Fibroblast of skin of right quadriceps (primary cell): ENCODE measurements around the gene NDC1.

ENCODE experiments used
- DNase-seq: peaks from one replicate; pipeline ENCODE4 v3.0.0-alpha.2; 2013

Gene NDC1

DNA sequence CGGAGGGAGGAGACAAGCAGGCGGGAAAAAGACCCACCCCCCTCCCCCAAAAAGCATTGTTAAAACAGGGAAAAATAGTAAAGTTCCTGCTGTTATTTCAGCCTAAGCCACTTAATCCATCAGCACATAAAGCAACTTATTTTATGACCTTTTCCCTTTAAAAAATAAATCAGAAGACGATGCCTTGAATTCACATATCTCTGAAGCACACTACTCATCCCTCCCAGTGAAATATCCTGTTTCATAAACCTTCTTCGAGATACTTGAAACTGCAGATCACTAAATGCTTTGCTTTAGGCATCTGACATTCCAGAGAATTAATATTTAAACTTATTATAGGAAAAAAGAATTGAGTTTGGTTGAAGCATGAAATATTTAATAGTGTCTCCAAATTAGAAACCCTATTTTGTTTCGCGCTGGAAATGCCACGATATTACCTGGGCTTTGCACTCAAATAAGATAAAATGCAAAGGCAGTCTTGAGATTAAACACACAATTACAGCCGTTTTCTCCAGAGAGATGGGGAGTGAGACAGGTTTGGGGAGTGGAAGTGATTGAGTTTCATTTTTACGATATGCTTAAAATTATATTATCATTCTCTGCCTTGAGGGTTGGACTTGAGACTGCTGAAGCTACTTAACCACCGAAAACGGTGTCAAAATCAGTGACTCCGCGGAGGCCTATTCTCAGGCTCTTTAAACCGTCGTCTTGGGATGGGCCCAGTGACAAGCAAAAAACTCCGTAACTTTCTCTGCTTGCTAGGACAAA, 108.5 kb downstream of the NDC1 start:
- DNase-seq: no peak

DNA sequence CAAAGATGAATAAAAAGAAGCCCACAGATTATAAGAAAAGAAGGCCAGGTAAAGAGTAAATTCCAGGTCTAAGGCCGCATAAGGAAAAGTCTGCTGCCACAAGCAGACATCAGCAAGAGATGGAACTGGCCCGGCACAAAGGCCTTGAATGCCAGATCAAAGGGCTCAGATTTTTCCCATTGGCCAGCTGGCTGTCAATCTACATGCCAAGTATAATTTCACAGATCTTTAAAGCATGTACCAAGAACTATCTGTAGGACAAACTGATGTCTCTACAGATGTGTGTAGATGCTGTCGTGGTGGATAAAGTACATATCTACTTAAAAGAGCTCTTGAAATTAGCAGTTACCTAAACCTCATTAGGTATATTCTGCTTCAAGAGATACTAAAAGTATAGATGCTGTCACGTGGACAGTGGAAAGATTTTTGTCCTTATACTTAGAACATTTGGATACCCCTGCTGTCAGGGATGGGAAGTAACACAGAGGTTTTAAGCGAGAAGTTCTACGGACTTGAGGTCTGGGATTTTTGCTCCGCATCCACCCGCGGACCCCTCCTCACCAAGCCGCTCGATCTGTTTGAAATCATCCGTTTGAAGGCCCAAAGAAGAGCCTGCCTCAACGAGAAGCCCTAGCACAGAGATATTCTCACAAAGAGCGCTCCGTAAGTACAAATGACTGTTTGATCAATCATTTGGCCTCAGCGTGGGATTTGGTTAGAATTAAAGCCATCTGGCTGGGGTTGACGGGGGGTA, 109.2 kb downstream of the NDC1 start:
- DNase-seq: peak; percentile 74

DNA sequence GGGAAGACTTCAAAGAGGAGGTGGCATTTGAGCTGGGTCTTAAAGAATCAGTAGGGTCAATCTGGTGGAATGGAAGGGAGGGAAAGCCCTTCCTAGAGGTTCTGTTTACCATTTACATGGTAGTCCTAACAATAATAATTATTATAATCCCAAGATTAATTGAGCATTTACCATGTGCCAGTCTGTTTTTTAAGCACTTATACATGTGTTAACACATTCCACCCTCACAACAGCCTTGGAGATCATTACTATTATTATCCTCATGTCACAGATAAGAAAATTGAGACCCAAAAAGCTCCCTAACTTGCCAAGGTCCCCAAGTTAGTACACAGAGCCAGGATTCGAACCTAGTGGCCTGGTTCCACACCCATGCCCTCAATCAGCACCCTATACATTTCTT, 109.9 kb downstream of the NDC1 start:
- no peak for DNase-seq

DNA sequence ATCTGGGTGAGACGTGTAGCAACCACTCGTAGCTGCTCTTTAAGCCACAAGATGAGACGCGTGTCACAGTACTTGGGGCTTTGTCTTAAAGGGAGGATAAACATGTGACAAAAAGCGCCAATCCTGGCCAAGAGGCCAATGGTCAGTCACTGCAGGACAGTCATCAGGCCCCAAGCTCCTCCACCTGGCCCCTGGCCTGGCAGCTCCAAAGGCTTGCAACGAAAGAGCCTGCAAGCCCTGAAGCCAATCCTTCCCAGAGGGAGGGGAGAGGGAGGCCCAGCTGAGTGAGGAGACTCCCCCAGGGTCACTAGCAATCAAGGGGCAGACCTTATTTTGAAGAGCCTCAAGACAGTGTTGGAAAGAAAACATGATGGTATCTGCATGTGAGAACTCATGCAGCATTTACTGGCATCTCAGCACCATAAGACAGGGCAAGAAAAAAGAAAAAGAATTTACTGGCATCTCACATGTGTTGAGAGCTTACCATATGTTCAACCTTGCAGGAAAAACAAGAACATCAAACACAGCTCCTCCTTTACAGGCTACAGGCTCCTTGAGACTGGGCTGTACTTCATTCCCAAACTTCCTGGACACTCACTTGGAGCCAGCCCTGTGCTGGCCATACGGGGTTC, 110.5 kb downstream of the NDC1 start:
- DNase-seq: no peak

DNA sequence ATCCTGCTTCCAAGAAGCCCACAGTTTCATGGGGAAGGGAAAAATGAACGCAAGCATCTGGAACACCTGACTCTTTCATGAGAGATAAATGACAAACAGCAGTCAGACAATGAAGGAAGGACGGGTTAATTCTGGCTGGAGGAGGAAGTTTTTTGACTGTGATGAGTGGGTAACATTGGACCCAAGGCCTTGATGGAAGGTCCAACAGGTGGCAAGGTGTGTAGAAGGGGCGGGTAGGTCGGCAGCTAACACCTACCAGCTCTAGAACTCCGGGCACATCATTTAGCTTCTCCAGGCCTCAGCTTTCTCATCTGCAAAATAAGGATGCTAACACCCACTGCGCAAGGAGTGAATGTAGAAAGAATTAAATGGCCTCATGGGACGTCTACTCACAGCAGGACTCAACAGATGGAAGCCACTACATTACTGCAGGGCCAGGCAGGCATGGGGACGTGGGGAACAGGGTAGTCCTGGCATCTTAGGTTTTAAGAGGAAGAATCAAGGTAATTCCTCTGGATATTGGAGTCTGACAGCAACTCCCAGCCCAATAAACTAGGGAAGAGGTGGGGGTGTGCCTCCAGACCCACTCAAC, 112.0 kb downstream of the NDC1 start:
- no peak for DNase-seq

DNA sequence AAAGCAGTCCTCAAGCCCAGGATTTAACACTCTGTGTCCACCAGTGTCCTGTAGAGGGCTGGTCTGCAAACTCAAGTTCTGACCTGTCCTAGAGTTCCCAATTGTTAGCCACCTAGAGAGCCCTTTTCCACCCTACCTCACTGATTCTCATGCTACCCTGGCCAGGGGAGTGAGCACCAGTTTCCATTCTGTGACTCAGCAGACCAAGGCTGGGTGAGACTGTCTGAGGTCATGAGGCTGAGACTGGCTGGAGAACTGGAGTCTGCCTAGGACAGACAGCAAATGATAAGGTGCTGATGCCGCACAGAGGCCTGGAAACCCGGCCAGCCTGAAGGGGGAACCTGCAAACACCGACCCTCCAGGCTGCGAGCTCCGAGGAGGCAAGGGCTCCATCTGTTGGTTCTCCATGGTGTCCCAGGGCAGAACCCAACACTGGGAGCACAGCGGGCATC, 112.8 kb downstream of the NDC1 start:
- DNase-seq: no peak

DNA sequence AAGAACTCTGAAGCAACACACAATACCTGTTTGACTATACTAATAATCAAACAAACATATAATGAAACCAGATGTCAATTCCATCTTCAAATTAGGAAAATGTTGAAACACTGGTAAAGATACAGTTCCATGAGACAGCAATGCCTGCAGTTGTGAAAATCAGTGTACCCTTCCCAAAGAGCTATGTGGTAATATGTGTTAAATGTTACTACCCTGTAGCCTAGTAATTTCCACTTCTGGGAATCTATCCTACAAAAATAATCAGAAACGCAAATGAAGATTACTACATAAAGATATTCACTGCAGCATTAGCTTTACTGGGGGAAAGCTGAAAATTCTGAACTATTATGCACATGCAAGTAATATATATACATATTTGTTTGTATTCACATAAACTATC, 116.1 kb downstream of the NDC1 start:
- DNase-seq: no peak

DNA sequence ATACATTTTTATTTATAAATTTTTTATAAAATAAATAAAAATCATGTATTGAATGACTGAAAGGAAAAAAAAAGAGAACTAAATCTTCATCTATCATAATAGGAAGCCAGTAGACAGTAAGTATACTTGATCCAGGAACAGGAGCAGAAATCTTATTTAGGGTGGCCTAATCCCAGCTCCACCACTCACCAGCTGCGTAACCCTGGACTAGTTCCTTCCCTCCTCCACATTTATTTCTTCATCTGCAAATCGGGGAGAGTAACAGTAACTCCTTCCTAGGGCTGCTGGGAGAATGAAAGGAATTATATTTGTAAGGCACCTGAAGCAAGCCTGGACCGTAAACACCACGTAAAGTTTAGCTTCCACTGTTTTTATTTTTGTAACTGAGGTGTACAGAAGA, 117.0 kb downstream of the NDC1 start:
- DNase-seq: no peak

DNA sequence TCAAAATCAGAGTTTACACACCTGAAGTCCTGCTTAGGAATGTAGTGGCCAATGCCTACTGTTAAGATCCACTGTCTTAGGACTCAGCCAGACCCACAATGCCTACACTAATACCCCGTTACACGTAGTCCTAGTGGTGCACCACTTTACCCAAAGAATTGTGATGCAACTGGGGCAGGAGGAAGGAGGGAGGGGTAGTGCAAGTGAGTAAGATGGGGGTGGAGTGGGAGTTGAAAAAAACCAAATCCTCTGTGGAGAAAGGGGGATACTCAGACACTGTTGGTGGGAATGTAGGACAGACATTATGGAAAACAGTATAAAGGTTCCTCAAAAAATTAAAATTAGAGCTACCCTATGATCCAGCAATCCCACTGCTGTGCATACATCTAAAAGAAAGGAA, 118.6 kb downstream of the NDC1 start:
- DNase-seq: no peak

DNA sequence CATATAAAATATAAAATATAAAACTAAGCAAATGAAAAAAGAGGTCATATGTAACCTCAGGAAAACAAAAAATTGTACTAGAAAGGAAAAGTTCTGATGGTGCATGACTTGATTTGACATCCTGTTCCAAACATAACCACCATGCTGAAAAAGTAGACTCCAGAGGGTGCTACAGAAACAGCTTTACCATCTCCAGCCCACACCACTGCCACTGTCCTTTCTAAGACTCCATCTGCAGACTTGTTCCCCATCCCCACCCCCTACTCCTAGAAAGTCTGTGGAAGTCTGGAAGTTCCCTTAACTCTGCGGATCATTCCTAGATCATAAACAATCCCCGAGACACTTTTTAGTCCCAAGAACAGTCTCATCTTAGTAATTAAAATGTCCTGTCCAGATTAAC, 119.7 kb downstream of the NDC1 start:
- no peak for DNase-seq

DNA sequence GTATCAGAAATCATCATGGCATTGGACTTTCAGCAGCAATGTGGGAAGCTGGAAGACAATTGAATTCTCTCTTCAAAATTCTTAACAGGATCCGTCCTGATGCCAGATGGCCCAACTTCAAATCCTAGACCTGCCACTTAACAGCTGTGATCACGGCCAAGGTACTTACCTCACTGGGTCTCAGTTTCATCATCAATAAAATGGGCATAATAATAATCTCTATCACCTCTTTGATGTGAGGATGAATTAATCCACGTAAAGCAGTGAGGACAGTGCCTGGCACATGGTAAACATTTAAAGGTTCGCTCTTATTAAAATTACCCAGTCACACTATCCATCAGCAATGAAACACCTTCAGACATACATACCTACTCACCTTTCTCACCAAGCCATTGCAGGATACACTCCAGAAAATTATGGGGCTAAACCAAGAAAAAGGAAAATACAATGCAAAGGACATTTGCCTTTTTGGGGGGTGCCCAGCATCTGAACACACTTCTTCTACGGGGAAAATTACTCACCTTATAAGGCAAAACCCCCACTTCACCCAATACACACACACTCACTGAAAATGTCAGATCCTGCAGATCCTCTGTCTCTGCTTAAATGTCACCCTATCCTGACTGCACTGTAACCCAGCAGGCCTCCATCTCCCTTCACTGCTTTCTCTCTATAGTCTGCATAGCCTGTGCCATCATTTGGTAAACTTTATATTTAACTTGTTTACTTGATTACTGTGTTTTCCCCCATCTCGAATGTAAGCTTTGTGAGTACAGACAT, 120.9 kb downstream of the NDC1 start:
- no peak for DNase-seq

DNA sequence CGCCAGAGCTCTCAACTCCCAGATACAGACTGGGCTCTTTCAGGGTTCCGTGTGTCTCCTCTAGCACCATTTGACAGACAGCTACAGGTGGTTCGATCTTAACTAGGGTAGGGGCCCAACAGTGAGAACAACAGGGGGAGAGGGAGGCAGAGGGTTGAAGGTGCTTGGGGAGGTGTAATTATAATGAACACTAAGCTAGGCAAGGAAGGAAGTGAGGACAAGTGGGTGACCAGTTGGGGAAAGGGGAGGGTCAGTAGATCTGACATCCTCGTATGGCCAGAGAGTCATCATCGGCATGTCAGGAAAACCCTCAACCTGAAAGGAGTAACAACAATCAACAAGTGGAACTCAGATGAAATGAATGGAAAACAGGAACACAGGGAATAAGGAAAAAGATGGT, 121.9 kb downstream of the NDC1 start:
- DNase-seq: no peak

DNA sequence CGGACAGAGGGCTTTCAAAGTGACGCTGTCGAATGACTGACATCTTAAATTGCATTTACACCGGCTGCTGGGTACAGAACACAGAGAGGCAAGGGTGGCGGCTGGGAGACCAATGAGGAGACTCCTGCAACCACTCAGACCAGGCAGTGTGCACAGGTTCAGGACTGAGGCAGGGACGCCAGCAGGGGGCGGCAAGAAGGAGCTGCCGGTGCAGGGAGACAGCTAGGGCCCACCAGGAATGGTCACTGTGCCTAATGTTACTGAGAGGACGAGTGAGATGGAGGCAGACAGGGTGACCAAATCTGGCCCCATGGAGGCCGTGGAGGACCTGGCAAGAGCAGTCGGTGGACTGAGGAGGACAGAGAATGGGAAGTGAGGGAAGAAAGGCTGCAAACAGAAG, 122.6 kb downstream of the NDC1 start:
- no peak for DNase-seq
